ENCODE data around the gene DCAF4L1.

DCAF4L1 gene

GRCh38 chr4:41999321-41999720, 17.8 kb downstream of the DCAF4L1 start:
- no peaks in the 10 kb centered on the region for H3K27me3 ChIP-seq (ENCODE audit: insufficient read depth, poor library complexity, severe bottlenecking)
- no peak overlapping the region for H3K4me3 ChIP-seq (replicated peaks; ENCODE audit: insufficient read depth, low read length)
- H3K27ac ChIP-seq (replicated peaks) = no peak overlapping the region
- TF ChIP-seq CTCF (IDR thresholded peaks at IDR 0.05; ENCODE audit: insufficient read depth, low read length) (no peak), REST (IDR thresholded peaks at IDR 0.05; ENCODE audit: insufficient replicate concordance, low read depth) (no peak), GABPA (IDR thresholded peaks at IDR 0.05; ENCODE audit: low read depth) (no peak), SPI1 (IDR thresholded peaks at IDR 0.05; ENCODE audit: borderline replicate concordance, low read depth) (no peak), POLR2AphosphoS5 (IDR thresholded peaks at IDR 0.05; ENCODE audit: low read depth) (no peak)
- DNase-seq (ENCODE audit: low read depth in 1 of 2, low spot score in 1 of 2) = no peak

GRCh38 chr4:42008011-42008786, 26.6 kb downstream of the DCAF4L1 start:
- Histone ChIP-seq H3K27me3 (ENCODE audit: insufficient read depth, poor library complexity, severe bottlenecking) (no peaks in the 10 kb centered on the region), H3K27ac (replicated peaks) (no peak overlapping the region), H3K4me3 (replicated peaks; ENCODE audit: insufficient read depth, low read length) (no peak overlapping the region)
- TF ChIP-seq CTCF (IDR thresholded peaks at IDR 0.05; ENCODE audit: insufficient read depth, low read length) (no peak), GABPA (IDR thresholded peaks at IDR 0.05; ENCODE audit: low read depth) (no peak), SPI1 (IDR thresholded peaks at IDR 0.05; ENCODE audit: borderline replicate concordance, low read depth) (no peak), POLR2AphosphoS5 (IDR thresholded peaks at IDR 0.05; ENCODE audit: low read depth) (no peak), REST (IDR thresholded peaks at IDR 0.05; ENCODE audit: insufficient replicate concordance, low read depth) (no peak)
- no peak for DNase-seq (ENCODE audit: low read depth in 1 of 2, low spot score in 1 of 2)

GRCh38 chr4:42015438-42015837, 33.9 kb downstream of the DCAF4L1 start:
- Histone ChIP-seq H3K4me3 (replicated peaks; ENCODE audit: insufficient read depth, low read length) (no peak overlapping the region), H3K27ac (replicated peaks) (no peak overlapping the region), H3K27me3 (ENCODE audit: insufficient read depth, poor library complexity, severe bottlenecking) (no peaks in the 10 kb centered on the region)
- TF ChIP-seq SPI1 (IDR thresholded peaks at IDR 0.05; ENCODE audit: borderline replicate concordance, low read depth) (no peak), POLR2AphosphoS5 (IDR thresholded peaks at IDR 0.05; ENCODE audit: low read depth) (no peak), REST (IDR thresholded peaks at IDR 0.05; ENCODE audit: insufficient replicate concordance, low read depth) (no peak), CTCF (IDR thresholded peaks at IDR 0.05; ENCODE audit: insufficient read depth, low read length) (no peak), GABPA (IDR thresholded peaks at IDR 0.05; ENCODE audit: low read depth) (no peak)
- DNase-seq (ENCODE audit: low read depth in 1 of 2, low spot score in 1 of 2) = no peak
